Measurements from ENCODE around the gene MEOX2. TPM values are rescaled to one million over a fixed set of nuclear protein-coding genes. Genes with fewer than 3 reads are reported as not detected.

Gene MEOX2
- total and polyA plus RNA-seq, 2 donors from 2014 or later = 1.2 TPM; not detected in 1

DNA sequence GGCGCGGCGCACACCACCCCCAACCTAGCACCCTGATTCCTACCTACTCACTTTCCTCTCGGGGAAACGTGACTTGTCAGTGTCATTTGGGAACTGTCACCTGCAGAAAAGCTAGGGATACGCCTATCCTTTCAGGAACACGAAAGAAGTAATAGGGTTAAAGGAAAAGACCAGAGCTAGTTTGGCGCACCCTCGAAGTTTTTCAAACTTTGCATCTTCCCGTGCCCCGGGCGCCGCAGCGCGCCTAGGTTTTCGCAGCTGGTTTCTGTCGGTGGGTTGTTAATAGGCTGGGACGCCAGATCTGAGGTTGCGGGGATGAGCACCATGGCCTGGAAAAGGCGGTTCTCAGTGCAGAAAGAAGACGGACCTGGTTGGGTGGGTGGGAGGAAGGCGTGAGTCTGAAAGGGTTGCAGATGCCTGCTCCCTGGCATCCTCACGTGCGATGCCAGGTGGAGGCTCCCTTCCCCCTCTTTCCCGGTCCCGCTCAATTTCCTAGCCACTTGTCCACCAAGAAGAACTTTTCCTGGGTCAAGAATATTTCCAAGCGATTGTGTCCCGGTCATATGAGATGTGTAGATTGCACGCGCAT lies 568 bp upstream of the MEOX2 start:
- Histone ChIP-seq H3K4me1 (ENCODE audit: control insufficient read depth in 2 of 3, insufficient read depth in 2 of 3, low read depth in 1 of 3, low read length in 3 of 3) (peaks cover 0 to 10% (median 2%) of the 10 kb centered on the region in 3 donors), H3K27me3 (ENCODE audit: control insufficient read depth, insufficient read depth, low read length) (peaks cover 43% of the 10 kb centered on the region), H3K27ac (ENCODE audit: low read depth in 2 of 2, low read length in 2 of 2) (no peak overlapping the region), H3K9ac (ENCODE audit: low read length in 3 of 3) (no peak overlapping the region), H3K4me3 (ENCODE audit: low read length in 3 of 3) (peak overlapping the region in 2 of 3 donors; percentile 0 to 36), H3K36me3 (ENCODE audit: control insufficient read depth in 2 of 3, insufficient read depth in 3 of 3, low read length in 3 of 3) (no peaks in the 10 kb centered on the region), H3K9me3 (ENCODE audit: control insufficient read depth in 2 of 3, insufficient read depth in 1 of 3, low read length in 3 of 3) (no peaks in the 10 kb centered on the region)
- intact Hi-C loops (cut with DNase I) = no loop called here
- no peak for FAIRE-seq
- peak in 3 of 5 donors; percentile 21 to 50 (median 25) for DNase-seq
- TF ChIP-seq, protein P1, sequence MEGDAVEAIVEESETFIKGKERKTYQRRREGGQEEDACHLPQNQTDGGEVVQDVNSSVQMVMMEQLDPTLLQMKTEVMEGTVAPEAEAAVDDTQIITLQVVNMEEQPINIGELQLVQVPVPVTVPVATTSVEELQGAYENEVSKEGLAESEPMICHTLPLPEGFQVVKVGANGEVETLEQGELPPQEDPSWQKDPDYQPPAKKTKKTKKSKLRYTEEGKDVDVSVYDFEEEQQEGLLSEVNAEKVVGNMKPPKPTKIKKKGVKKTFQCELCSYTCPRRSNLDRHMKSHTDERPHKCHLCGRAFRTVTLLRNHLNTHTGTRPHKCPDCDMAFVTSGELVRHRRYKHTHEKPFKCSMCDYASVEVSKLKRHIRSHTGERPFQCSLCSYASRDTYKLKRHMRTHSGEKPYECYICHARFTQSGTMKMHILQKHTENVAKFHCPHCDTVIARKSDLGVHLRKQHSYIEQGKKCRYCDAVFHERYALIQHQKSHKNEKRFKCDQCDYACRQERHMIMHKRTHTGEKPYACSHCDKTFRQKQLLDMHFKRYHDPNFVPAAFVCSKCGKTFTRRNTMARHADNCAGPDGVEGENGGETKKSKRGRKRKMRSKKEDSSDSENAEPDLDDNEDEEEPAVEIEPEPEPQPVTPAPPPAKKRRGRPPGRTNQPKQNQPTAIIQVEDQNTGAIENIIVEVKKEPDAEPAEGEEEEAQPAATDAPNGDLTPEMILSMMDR (IDR thresholded peaks at IDR 0.05; ENCODE audit: borderline replicate concordance, extremely low read depth, insufficient read depth) = no peak

DNA sequence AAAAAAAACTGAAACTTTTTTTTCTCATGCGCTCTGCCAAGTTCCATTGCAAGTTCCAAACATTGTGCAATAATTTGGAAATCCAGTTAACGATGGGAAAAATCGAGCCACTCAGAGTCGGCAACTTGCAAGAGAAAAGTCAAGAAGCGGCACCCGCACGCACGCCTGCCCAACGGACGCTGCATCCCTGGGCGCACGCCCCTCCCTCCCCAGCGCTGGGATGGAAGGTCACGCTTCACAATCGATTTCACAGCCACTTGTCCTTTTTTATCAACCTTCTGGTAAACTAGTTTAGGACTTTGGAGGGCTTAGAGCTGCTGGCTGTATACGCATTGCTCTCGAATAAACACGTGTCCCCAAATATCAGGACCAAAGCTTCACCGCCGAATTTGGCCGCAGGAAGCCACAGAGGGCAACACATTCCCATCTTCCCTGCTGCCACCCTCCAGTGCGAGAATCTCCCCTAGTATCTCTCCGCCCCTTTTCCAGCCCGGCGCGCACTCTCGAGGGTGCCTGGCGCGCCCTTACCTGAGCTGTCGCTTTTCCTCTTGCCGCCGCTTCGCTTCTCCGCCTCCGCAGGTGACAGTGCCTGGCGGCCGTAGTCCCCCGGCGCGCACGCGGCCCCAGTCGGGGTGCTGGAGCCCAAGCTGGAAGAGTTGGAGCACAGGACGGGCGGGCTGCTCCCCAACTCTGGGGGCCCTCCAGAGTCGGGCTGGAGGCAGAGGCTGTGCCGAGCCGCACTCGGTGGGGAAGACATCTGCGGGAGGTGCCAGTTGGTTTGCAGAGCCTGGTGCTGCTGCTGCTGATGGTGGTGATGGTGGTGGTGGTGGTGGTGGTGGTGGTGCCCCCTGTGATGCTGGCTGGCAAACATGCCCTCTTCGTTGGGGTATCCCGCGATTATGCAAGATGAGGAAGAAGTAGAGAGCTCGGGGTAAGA lies 857 bp downstream of the MEOX2 start:
- peak; percentile 34 to 65 (median 39) for DNase-seq
- TF ChIP-seq, protein P1 (IDR thresholded peaks at IDR 0.05; ENCODE audit: borderline replicate concordance, extremely low read depth, insufficient read depth) = no peak
- peak overlapping the region; percentile 36 to 45 (median 42) for H3K4me3 ChIP-seq (ENCODE audit: low read length in 3 of 3)
- FAIRE-seq = no peak
- peaks cover 43% of the 10 kb centered on the region for H3K27me3 ChIP-seq (ENCODE audit: control insufficient read depth, insufficient read depth, low read length)
- H3K4me1 ChIP-seq (ENCODE audit: control insufficient read depth in 2 of 3, insufficient read depth in 2 of 3, low read depth in 1 of 3, low read length in 3 of 3) = peaks cover 0 to 10% (median 2%) of the 10 kb centered on the region in 3 donors
- intact Hi-C loops (cut with DNase I) = no loop called here
- H3K27ac ChIP-seq (ENCODE audit: low read depth in 2 of 2, low read length in 2 of 2) = no peak overlapping the region
- no peaks in the 10 kb centered on the region for H3K9me3 ChIP-seq (ENCODE audit: control insufficient read depth in 2 of 3, insufficient read depth in 1 of 3, low read length in 3 of 3)
- H3K9ac ChIP-seq (ENCODE audit: low read length in 3 of 3) = no peak overlapping the region
- no peaks in the 10 kb centered on the region for H3K36me3 ChIP-seq (ENCODE audit: control insufficient read depth in 2 of 3, insufficient read depth in 3 of 3, low read length in 3 of 3)

DNA sequence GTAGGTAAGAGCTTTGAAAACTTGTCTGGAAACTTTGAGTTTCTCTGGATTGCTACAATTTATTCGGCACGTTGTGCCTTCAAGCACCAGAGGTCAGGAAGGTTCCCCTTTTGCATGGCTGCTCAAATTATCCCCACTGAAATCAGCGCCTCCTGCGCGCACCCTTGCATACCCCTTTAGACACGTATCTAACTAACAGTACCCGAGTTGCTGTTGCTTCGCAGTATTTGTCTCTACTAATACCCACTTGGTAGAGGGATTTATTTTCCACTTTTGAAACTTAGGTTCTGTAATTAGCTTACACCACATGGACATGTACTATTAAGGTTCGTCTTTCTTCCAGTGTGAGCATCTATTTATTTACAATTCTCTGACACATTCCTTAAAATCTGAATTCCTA lies 1.6 kb downstream of the MEOX2 start:
- TF ChIP-seq, protein P1 (IDR thresholded peaks at IDR 0.05; ENCODE audit: borderline replicate concordance, extremely low read depth, insufficient read depth) = no peak
- peaks cover 0 to 10% (median 2%) of the 10 kb centered on the region in 3 donors for H3K4me1 ChIP-seq (ENCODE audit: control insufficient read depth in 2 of 3, insufficient read depth in 2 of 3, low read depth in 1 of 3, low read length in 3 of 3)
- H3K9ac ChIP-seq (ENCODE audit: low read length in 3 of 3) = no peak overlapping the region
- no peak overlapping the region for H3K27ac ChIP-seq (ENCODE audit: low read depth in 2 of 2, low read length in 2 of 2)
- H3K27me3 ChIP-seq (ENCODE audit: control insufficient read depth, insufficient read depth, low read length) = peaks cover 42% of the 10 kb centered on the region
- peak overlapping the region in 1 of 3 donors; percentile 12 for H3K4me3 ChIP-seq (ENCODE audit: low read length in 3 of 3)
- H3K9me3 ChIP-seq (ENCODE audit: control insufficient read depth in 2 of 3, insufficient read depth in 1 of 3, low read length in 3 of 3) = no peaks in the 10 kb centered on the region
- peak in 2 of 5 donors; percentile 26 to 32 for DNase-seq
- no peaks in the 10 kb centered on the region for H3K36me3 ChIP-seq (ENCODE audit: control insufficient read depth in 2 of 3, insufficient read depth in 3 of 3, low read length in 3 of 3)
- intact Hi-C loops (cut with DNase I) = no loop called here
- FAIRE-seq = no peak

Measured in kidney (tissue), 14 donors.